ENCODE results near the gene APLNR.

APLNR gene

DNA sequence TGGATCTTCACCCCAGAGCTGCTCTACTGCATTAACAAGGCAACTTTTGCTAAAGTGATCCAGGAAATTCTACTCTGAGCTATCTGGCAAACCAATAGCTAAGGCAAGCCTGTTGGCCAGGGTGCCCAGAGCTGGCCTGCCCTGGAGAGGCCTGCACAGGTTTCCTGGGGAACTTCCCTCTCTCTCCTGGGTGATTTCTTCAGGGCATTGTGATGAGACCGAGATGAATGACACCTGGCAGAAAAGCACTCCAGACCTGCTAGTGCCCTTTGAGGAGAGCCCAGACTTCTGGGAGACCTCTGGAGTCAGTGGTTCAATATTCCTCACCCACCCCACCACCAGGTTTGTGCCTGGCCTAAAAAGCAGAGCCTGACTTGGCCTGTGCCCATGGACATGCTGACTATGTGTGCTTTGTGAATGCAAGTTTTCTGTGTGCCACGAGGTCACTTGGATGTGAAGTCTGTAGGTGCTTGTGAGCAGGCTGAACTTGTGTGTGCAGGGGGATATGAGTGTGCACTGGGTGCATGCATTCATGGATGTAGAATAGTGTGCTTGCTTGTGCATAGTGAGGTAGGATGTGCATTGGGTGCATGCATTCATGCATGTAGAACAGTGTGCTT is 4.4 kb upstream of the APLNR start:
- no peaks in the 10 kb centered on the region for H3K4me1 ChIP-seq
- H3K36me3 ChIP-seq (replicated peaks) = no peaks in the 10 kb centered on the region
- H3K4me3 ChIP-seq = no peak overlapping the region
- in situ Hi-C loops (cut with MboI; ENCODE audit: low sequenced_read_pairs) = loop anchor here (10.0 kb wide), 2 partner anchors 127 to 397 kb away; no protein-coding TSS in a partner anchor
- H3K9me3 ChIP-seq = no peaks in the 10 kb centered on the region
- H3K27me3 ChIP-seq (ENCODE audit: low read depth) = peaks cover 5% of the 10 kb centered on the region; the same call in 1 of the 2 replicates
- DNase-seq (ENCODE audit: low spot score in 2 of 2) = no peak

DNA sequence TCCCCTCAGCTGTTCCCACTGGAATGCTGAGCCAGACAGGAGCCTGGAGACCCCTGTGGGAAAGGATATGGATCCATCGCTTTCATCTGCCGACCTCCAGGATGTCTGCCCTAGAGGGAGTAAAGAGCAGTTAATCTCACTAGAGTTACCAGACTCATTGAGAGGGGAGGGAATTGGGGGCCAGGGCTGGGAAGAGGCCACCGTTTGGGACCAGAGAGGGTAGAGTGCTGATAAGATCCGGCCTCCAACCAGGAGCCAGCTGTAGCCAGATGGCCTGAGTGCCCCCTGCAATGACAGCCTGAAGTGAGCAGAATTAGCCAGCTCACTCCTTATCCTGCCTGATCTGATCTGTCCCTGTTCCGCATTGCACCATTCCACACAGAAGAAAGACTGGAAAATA is 3.7 kb upstream of the APLNR start:
- in situ Hi-C loops (cut with MboI; ENCODE audit: low sequenced_read_pairs) = loop anchor here (10.0 kb wide), 2 partner anchors 126 to 396 kb away; no protein-coding TSS in a partner anchor
- H3K4me3 ChIP-seq = no peak overlapping the region
- H3K4me1 ChIP-seq = no peaks in the 10 kb centered on the region
- no peak for DNase-seq (ENCODE audit: low spot score in 2 of 2)
- H3K9me3 ChIP-seq = no peaks in the 10 kb centered on the region
- H3K27me3 ChIP-seq (ENCODE audit: low read depth) = peaks cover 5% of the 10 kb centered on the region; the same call in 1 of the 2 replicates
- H3K36me3 ChIP-seq (replicated peaks) = no peaks in the 10 kb centered on the region

DNA sequence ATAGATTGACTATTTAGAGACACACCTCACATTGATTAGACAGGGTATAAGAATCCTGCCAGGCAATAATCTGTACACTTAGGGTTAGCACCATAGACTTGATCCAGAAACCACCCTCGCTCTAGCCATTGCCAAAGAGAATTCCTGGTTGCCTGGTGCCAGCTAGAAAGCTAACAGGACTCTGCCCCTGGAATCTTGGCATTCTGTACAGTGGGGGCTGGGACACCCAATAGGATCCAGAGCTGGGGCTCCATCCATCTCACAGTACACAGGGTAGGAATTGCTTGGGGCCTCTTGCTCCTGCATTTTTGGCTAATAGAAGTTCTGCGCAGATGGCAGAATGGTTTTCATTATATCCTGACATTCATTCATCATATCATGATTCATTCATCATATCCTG is 3.0 kb upstream of the APLNR start:
- in situ Hi-C loops (cut with MboI; ENCODE audit: low sequenced_read_pairs) = loop anchor here (10.0 kb wide), 2 partner anchors 125 to 395 kb away; no protein-coding TSS in a partner anchor

DNA sequence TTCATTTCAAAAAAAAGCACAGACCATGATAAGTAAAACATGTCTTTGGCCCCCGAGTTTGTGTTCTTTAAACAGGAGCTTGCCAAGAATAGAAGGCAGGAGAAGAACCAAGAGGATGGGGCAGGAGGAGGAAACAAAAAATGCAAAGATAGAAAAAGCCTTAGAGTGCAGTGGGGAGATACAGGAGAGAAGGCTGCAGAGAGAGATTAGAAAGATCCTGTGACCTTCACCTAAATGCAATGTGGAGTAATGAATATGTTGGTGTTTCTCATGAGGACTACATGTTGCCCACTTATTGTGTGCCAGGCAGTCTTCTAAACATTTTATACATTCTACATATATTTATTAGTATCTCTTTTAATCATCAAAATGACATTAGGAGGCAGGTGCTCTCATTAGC is 2.3 kb upstream of the APLNR start:
- no peak for DNase-seq (ENCODE audit: low spot score in 2 of 2)
- peaks cover 5% of the 10 kb centered on the region for H3K27me3 ChIP-seq (ENCODE audit: low read depth)
- no peaks in the 10 kb centered on the region for H3K36me3 ChIP-seq (replicated peaks)
- H3K9me3 ChIP-seq = no peaks in the 10 kb centered on the region
- in situ Hi-C loops (cut with MboI; ENCODE audit: low sequenced_read_pairs) = no loop called here
- H3K4me1 ChIP-seq = no peaks in the 10 kb centered on the region
- H3K4me3 ChIP-seq = no peak overlapping the region

More for the DNA sequence above, 3.0 kb upstream of the APLNR start:
- no peak for DNase-seq (ENCODE audit: low spot score in 2 of 2)
- Histone ChIP-seq H3K4me3 (no peak overlapping the region), H3K9me3 (no peaks in the 10 kb centered on the region), H3K27me3 (ENCODE audit: low read depth) (peaks cover 5% of the 10 kb centered on the region; the same call in 1 of the 2 replicates), H3K36me3 (replicated peaks) (no peaks in the 10 kb centered on the region), H3K4me1 (no peaks in the 10 kb centered on the region)

DNA sequence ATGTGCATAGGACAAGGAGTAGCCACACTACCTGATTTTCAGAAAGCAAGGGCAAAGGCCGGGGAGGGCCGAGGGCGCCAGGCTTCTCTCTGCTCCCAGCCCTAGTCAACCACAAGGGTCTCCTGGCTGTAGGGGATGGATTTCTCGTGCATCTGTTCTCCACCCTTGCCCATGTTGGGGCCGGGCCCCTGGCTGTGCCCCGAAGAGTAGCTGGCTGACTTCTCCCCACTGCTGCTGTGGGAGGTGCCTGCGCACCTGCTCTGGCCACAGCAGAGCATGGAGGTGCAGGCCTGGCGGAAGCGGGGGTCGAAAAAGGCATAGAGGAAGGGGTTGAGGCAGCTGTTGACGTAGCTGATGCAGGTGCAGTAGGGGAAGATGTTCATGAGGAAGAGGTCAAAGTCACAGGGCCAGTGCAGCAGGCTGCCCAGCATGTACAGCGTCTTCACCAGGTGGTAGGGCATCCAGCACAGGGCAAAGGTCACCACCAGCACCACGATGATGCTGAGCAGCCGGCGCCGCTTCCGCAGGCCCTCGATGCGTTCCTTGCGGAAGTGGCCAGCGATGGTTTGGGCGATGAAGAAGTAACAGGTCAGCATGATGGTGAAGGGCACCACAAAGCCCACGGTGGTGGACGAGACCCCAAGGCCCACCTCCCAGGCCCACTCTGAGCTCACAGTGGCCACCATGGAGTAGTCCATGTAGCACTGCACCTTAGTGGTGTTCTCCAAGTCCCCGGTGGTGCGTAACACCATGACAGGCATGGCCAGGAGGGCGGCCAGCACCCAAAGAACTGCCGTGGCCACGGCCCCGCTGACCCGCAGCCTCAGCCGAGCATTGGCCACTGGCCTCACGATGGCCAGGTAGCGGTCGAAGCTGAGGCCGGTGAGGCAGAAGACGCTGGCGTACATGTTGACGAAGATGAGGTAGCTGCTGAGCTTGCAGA is 1.0 kb downstream of the APLNR start:
- H3K27me3 ChIP-seq (ENCODE audit: low read depth) = peaks cover 32% of the 10 kb centered on the region
- H3K4me1 ChIP-seq = no peaks in the 10 kb centered on the region
- in situ Hi-C loops (cut with MboI; ENCODE audit: low sequenced_read_pairs) = no loop called here
- H3K4me3 ChIP-seq = no peak overlapping the region
- no peaks in the 10 kb centered on the region for H3K9me3 ChIP-seq
- DNase-seq (ENCODE audit: low spot score in 2 of 2) = no peak
- no peaks in the 10 kb centered on the region for H3K36me3 ChIP-seq (replicated peaks)

DNA sequence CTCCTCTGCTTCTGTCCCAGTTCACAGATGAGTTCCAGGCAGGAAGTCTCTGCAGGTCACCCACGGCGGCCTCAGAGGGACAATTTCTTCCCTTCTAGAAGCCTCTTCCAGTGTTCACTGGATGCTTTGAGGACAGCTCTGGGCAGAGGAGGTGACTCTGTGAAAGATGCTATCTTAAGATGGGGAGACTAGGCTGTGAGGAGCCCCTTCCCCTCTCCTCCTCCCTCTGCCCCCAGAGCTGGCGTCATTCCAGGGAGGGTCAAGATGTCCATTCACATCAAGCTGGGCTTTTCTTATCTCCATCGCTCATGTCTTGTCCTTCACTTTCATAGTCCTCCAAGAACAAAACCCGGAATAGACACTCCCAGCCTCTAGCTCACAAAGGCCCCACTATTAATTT is 3.3 kb downstream of the APLNR start:
- Histone ChIP-seq H3K36me3 (replicated peaks) (no peaks in the 10 kb centered on the region), H3K4me3 (no peak overlapping the region), H3K4me1 (no peaks in the 10 kb centered on the region), H3K9me3 (no peaks in the 10 kb centered on the region), H3K27me3 (ENCODE audit: low read depth) (peaks cover 31% of the 10 kb centered on the region)
- no peak for DNase-seq (ENCODE audit: low spot score in 2 of 2)
- in situ Hi-C loops (cut with MboI; ENCODE audit: low sequenced_read_pairs) = no loop called here

DNA sequence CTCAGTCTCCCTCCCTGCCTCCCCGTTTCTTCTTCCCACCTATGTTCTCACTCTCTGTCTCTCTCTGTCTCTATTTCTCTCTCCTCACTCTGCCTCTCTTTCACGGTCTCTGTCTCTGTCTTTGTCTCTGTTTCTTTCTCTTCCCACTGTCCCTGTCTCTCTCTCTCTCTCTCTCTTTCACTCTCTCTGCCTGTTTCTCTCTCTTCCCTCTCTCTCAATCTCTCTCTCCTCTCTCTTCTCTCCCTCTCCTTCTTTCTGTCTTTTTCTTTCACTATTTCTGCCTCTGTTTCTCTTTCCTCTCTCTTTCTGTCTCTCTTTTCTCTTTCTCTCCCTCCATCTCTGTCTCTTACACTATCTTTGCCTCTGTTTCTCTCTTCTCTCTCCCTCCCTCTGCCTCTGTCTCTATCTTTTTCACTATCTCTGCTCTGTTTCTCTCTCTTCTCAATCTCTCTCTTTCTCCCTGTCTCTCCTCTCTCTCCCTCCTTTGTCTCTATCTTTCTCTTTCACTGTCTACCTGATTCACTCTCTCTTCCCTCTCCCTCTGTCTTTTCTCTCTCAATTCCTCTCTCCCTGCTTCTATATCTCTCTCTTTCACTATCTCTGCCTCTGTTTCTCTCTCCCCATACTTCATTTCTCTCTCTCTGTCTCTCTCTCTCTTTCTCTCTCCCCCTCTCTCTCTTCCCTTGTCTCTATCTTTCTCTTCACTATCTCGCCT is 5.4 kb downstream of the APLNR start:
- in situ Hi-C loops (cut with MboI; ENCODE audit: low sequenced_read_pairs) = no loop called here
- Histone ChIP-seq H3K4me1 (no peaks in the 10 kb centered on the region), H3K9me3 (no peaks in the 10 kb centered on the region), H3K36me3 (replicated peaks) (no peaks in the 10 kb centered on the region), H3K4me3 (no peak overlapping the region), H3K27me3 (ENCODE audit: low read depth) (peaks cover 31% of the 10 kb centered on the region)
- DNase-seq (ENCODE audit: low spot score in 2 of 2) = no peak

DNA sequence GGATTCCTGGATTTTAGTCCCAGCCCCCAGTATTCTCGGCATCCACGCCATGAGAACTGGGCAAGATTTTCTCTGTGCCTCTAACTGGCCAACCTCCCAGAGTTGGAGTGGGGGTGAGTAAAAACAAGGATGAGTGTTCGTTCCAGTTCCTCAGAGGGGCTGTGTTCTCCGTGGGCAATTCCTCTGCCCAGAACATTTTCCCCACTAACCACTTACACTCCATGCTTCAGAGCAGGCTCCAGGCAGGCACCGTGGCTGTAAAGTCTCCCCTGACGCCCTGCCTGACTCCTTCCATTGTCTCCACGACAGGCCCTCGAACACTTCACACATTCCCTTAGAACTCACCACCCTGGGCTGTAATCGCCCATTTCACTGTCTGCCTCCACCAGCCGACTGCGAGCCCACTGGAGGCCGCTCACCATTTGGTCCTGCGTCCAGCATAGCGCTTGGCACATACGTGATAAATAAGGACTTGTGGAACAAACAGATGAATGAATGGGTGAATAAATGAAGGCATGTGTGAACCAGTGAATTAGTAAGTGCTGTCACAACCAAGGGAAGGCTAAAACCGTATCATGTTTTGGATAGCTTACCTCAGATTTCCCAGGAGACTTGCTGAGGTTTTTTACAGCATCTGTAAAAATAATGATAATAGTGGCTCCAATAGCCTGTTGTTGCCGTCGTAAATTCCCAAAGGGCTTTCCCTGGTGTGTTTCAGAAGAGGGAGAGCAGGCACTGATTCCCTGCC is 6.1 kb downstream of the APLNR start:
- H3K9me3 ChIP-seq = no peaks in the 10 kb centered on the region
- H3K4me3 ChIP-seq = no peak overlapping the region
- H3K4me1 ChIP-seq = no peaks in the 10 kb centered on the region
- no peaks in the 10 kb centered on the region for H3K36me3 ChIP-seq (replicated peaks)
- H3K27me3 ChIP-seq (ENCODE audit: low read depth) = peaks cover 31% of the 10 kb centered on the region
- DNase-seq (ENCODE audit: low spot score in 2 of 2) = no peak
- in situ Hi-C loops (cut with MboI; ENCODE audit: low sequenced_read_pairs) = no loop called here

DNA sequence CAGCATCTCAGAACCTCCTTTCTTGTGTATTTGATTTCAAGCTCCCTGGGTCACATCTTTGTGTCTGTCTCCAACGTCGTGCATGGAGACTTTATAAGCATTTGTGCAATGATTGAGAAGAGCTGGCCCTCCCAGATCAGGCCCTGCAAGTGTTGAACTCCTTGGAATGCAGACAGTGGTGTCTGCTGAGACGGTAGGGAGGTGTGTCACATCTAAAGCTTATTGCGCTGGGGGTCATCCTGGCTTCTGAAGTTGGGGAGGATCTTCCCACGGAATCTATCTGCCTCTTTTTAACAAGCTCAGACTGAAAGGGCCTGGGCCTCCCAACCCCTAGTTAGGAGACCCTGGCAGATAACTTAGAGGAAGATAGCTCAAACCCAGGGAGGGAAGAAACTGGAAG is 6.7 kb downstream of the APLNR start:
- H3K4me1 ChIP-seq = no peaks in the 10 kb centered on the region
- no peak for DNase-seq (ENCODE audit: low spot score in 2 of 2)
- no peak overlapping the region for H3K4me3 ChIP-seq
- in situ Hi-C loops (cut with MboI; ENCODE audit: low sequenced_read_pairs) = no loop called here
- H3K9me3 ChIP-seq = no peaks in the 10 kb centered on the region
- H3K27me3 ChIP-seq (ENCODE audit: low read depth) = peaks cover 31% of the 10 kb centered on the region
- no peaks in the 10 kb centered on the region for H3K36me3 ChIP-seq (replicated peaks)

DNA sequence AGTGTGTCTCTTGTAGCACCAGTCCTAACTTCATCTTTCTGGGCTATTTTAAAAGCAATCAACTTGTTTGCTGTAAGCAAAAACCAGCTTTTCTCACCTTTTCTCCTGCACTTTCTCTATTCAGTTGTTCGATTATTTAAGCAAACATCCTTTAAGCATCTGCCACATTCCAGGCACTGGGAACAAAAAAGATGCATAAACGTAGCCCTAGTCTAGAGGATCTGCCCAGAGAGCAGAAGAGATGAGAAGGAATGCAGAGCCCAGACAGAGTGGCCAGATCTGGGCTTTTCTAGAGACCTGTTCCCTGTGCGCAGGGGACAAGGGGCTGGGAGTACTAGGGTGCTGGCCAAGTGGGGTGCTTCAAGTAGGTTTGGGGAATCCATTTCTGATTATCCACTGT is 8.4 kb downstream of the APLNR start:
- Histone ChIP-seq H3K4me3 (no peak overlapping the region), H3K9me3 (no peaks in the 10 kb centered on the region), H3K4me1 (no peaks in the 10 kb centered on the region), H3K27me3 (ENCODE audit: low read depth) (peaks cover 25% of the 10 kb centered on the region), H3K36me3 (replicated peaks) (no peaks in the 10 kb centered on the region)
- DNase-seq (ENCODE audit: low spot score in 2 of 2) = no peak
- in situ Hi-C loops (cut with MboI; ENCODE audit: low sequenced_read_pairs) = no loop called here

DNA sequence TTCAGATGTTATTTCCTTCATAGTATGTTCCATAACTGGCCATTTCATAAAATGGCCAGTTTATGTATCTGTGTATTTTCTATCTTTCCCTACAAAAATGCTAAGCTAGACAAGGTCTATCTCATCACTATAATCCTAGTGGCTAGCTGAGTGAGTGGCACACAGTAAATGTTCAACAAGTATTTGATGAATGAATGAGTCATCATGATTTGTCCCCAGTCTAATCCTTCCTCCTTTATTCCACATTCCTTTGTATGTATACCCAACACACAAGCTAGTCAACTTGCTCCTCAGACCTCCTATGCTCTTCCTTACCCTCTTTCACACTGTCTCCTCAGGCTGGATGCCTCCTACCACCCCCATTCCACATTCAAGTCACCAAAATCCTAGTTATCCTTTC is 12.5 kb downstream of the APLNR start:
- Histone ChIP-seq H3K27me3 (ENCODE audit: low read depth) (no peaks in the 10 kb centered on the region; the same call in 1 of the 2 replicates), H3K9me3 (no peaks in the 10 kb centered on the region)
- no peak for DNase-seq (ENCODE audit: low spot score in 2 of 2)

DNA sequence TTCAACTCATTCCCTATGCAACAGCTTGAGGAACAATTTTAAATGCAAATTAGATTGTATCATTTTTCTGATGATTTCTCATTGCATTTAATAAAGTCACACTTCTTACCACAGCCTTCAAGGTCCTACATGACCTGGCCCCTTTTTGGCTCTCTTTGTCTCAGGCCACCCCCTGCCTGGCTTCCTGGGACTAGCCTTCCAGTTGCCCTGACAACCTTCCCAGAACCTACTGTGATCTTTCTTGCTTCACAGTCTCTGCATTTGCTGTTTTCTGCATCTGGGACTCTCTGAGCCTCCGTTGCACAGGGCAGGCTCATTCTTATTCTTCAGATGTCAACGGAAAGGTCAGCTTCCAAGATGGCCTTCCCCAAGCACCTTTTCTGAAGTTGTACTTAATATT is 12.9 kb downstream of the APLNR start:
- DNase-seq (ENCODE audit: low spot score in 2 of 2) = no peak
- Histone ChIP-seq H3K36me3 (replicated peaks) (no peaks in the 10 kb centered on the region), H3K4me3 (no peak overlapping the region), H3K4me1 (no peaks in the 10 kb centered on the region), H3K9me3 (no peaks in the 10 kb centered on the region), H3K27me3 (ENCODE audit: low read depth) (no peaks in the 10 kb centered on the region; the same call in 1 of the 2 replicates)
- in situ Hi-C loops (cut with MboI; ENCODE audit: low sequenced_read_pairs) = no loop called here

More for the DNA sequence above, 12.5 kb downstream of the APLNR start:
- in situ Hi-C loops (cut with MboI; ENCODE audit: low sequenced_read_pairs) = no loop called here
- no peaks in the 10 kb centered on the region for H3K4me1 ChIP-seq
- no peaks in the 10 kb centered on the region for H3K36me3 ChIP-seq (replicated peaks)
- H3K4me3 ChIP-seq = no peak overlapping the region

DNA sequence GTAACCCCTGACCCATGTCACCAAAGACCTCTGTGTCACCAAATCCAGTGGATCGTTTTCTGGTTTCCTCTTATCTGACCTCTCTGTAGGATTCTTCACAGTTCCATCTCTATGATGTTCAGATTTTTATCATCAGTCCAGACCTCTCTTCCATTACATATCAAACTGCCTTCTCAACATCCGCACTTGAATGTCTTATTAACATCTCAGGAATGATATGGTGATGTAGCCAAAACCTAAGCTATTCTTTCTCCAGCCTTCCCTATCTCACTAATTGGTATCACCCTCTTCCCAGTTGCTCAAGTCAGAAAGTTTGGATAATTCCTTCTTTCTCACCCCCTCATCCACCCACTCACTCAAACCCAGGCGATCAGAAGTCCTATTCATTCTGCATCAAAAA is 13.4 kb downstream of the APLNR start:
- Histone ChIP-seq H3K4me3 (no peak overlapping the region), H3K4me1 (no peaks in the 10 kb centered on the region), H3K9me3 (no peaks in the 10 kb centered on the region), H3K36me3 (replicated peaks) (no peaks in the 10 kb centered on the region), H3K27me3 (ENCODE audit: low read depth) (no peaks in the 10 kb centered on the region; the same call in 1 of the 2 replicates)
- no peak for DNase-seq (ENCODE audit: low spot score in 2 of 2)
- in situ Hi-C loops (cut with MboI; ENCODE audit: low sequenced_read_pairs) = no loop called here
